OCI-LY7 (cell line): ENCODE results near the gene TMEM63A.

Experiments used
- EZH2phosphoT487 ChIP-seq: fragments of 200-600 bp; sonication (generic); IDR thresholded peaks from 2 replicates; pipeline ENCODE4 v1.6.1; 2018; ENCODE audit warnings: low read depth, borderline replicate concordance, mild to moderate bottlenecking, mixed run types, antibody characterized with exemption, low read length, moderate library complexity, mixed read lengths
- TF ChIP-seq, protein P1 (sequence below): fragments of 200-600 bp; sonication (generic); conservative IDR thresholded peaks from 2 replicates; pipeline ENCODE4 v1.5.1; 2014; ENCODE audit warnings: mild to moderate bottlenecking, antibody characterized with exemption, low read length, moderate library complexity, mixed read lengths

DNA sequence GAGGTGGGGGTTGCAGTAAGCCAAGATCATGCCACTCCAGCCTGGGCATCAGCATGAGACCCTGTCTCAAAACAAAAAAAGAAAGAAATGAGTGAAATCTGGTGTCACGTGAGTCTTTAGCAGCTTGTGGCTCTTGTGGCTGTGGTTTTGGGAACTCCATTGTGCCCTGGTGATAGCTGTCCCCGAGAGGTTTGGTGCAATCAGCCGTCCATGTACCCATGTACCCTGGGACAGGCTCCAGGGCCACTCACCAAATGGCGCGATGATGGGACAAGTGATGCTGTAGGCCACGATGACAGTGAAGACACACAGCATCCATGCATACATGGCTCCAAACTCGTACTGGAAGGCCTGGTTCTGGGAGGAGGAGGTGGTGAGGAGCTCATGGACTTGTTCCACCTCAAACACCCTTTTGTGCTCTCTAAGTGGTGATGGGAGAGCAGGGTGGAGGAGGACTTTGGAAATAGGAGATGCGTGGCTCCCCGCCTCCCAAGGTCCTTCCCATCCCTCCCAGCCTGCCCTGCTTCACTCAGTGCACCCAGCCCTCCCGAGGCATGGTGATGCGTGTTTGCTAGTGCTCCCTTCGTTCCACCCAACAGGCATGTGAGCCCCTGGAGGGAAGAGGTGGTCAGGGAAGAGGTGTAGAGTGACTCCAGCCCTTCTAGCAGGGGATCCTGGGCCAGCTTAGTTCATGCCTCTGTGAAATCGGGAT, 29.6 kb downstream of the TMEM63A start:
- TF ChIP-seq, protein P1, sequence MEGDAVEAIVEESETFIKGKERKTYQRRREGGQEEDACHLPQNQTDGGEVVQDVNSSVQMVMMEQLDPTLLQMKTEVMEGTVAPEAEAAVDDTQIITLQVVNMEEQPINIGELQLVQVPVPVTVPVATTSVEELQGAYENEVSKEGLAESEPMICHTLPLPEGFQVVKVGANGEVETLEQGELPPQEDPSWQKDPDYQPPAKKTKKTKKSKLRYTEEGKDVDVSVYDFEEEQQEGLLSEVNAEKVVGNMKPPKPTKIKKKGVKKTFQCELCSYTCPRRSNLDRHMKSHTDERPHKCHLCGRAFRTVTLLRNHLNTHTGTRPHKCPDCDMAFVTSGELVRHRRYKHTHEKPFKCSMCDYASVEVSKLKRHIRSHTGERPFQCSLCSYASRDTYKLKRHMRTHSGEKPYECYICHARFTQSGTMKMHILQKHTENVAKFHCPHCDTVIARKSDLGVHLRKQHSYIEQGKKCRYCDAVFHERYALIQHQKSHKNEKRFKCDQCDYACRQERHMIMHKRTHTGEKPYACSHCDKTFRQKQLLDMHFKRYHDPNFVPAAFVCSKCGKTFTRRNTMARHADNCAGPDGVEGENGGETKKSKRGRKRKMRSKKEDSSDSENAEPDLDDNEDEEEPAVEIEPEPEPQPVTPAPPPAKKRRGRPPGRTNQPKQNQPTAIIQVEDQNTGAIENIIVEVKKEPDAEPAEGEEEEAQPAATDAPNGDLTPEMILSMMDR: no peak
- no peak for TF ChIP-seq EZH2phosphoT487
